ENCODE measurements around the gene ADAM33. TPM values are rescaled to one million over a fixed set of nuclear protein-coding genes. Genes with fewer than 3 reads are reported as not detected.

ADAM33 gene
- polyA plus RNA-seq, 3 donors = not detected

DNA sequence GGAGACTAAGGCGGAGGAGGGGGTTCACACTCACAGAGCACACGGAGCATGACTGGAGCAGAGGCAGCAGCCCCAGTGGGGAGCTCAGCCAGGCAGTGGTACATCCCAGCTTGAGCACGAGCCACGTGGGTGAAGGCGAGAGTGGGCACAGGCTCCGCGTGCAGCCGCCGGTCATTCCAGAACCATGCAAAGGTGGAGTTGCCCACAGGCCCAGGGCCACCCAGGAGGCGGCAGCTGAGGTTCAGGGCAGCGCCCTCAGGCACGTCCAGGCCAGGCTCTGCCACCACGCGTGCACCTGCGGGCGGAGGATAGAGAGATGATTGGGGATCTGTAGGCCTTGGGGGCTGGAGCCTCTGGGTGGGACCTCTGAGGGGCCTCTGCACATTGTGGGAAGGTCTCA lies 9.5 kb upstream of the ADAM33 start:
- Mint-ChIP-seq H3K4me3 (no peak overlapping the region), H3K36me3 (peaks cover 0 to 1% of the 10 kb centered on the region in 2 donors), H3K9me3 (peaks cover under 1 to 3% (median 2%) of the 10 kb centered on the region in 7 donors), H3K27me3 (ENCODE audit: low read depth in 3 of 3) (peaks cover 2 to 9% (median 8%) of the 10 kb centered on the region in 3 donors), H3K4me1 (peaks cover 4% of the 10 kb centered on the region), H3K27ac (peak overlapping the region in 1 of 7 donors; percentile 33)
- no peak overlapping the region for H3K9ac ChIP-seq (ENCODE audit: insufficient read depth, low read length, poor library complexity, severe bottlenecking)
- 96% methylated on average over 16 of the region's 16 CpGs for WGBS (ENCODE audit: insufficient coverage)
- H2AFZ ChIP-seq (ENCODE audit: insufficient read depth, low read depth, low read length, poor library complexity, severe bottlenecking) = no peak overlapping the region
- H3K4me3 ChIP-seq (replicated peaks in 1 of 3; ENCODE audit: low read depth in 2 of 3, low read length in 3 of 3) = no peak overlapping the region
- DNase-seq = no peak
- H3K36me3 ChIP-seq (replicated peaks in 1 of 2; ENCODE audit: control insufficient read depth in 1 of 2, insufficient read depth in 2 of 2, low read length in 2 of 2) = no peaks in the 10 kb centered on the region
- peaks cover under 1 to 3% of the 10 kb centered on the region in 2 donors for H3K9me3 ChIP-seq (replicated peaks in 1 of 2; ENCODE audit: control insufficient read depth in 1 of 2, insufficient read depth in 1 of 2, low read length in 2 of 2)
- H3K79me2 ChIP-seq (ENCODE audit: insufficient read depth, low read length) = no peaks in the 10 kb centered on the region
- peaks cover 0 to 3% of the 10 kb centered on the region in 2 donors for H3K27me3 ChIP-seq (ENCODE audit: control insufficient read depth in 2 of 2, insufficient read depth in 2 of 2, low read length in 2 of 2)
- H3K4me1 ChIP-seq (ENCODE audit: control insufficient read depth in 1 of 2, insufficient read depth in 2 of 2, low read length in 2 of 2) = no peaks in the 10 kb centered on the region
- H4K20me1 ChIP-seq (ENCODE audit: insufficient read depth, low read length) = no peaks in the 10 kb centered on the region
- intact Hi-C loops (cut with micrococcal nuclease) = no loop called here
- no peak overlapping the region for H3K4me2 ChIP-seq (replicated peaks; ENCODE audit: extremely low read depth, low read length, poor library complexity, severe bottlenecking)
- no peak overlapping the region for H3K27ac ChIP-seq (ENCODE audit: low read depth in 1 of 2, low read length in 2 of 2)
- TF ChIP-seq, protein P1, sequence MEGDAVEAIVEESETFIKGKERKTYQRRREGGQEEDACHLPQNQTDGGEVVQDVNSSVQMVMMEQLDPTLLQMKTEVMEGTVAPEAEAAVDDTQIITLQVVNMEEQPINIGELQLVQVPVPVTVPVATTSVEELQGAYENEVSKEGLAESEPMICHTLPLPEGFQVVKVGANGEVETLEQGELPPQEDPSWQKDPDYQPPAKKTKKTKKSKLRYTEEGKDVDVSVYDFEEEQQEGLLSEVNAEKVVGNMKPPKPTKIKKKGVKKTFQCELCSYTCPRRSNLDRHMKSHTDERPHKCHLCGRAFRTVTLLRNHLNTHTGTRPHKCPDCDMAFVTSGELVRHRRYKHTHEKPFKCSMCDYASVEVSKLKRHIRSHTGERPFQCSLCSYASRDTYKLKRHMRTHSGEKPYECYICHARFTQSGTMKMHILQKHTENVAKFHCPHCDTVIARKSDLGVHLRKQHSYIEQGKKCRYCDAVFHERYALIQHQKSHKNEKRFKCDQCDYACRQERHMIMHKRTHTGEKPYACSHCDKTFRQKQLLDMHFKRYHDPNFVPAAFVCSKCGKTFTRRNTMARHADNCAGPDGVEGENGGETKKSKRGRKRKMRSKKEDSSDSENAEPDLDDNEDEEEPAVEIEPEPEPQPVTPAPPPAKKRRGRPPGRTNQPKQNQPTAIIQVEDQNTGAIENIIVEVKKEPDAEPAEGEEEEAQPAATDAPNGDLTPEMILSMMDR (IDR thresholded peaks at IDR 0.05) = no peak

DNA sequence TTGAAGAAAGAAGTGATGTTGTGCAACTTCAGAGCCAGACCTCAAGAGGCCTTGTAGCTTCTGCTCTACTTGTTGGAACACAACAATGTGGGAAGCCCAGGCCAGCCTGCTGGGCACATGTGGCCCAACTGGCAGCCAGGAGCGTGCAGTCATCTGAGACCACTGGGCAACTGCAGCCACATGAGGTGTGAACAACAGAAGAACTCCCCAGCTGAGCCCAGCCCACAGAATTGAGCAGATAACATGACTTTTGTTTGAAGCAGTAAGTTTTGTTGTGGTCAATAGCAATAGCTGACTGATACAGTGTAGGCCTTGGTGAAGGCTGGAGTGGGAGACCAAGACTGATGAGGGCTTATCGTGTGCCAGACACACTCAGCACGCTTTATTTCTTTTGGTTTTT lies 8.6 kb upstream of the ADAM33 start:
- DNase-seq = no peak
- Histone ChIP-seq H2AFZ (ENCODE audit: insufficient read depth, low read depth, low read length, poor library complexity, severe bottlenecking) (no peak overlapping the region), H3K9ac (ENCODE audit: insufficient read depth, low read length, poor library complexity, severe bottlenecking) (no peak overlapping the region), H3K27me3 (ENCODE audit: control insufficient read depth in 2 of 2, insufficient read depth in 2 of 2, low read length in 2 of 2) (peaks cover 0 to 4% of the 10 kb centered on the region in 2 donors), H3K36me3 (replicated peaks in 1 of 2; ENCODE audit: control insufficient read depth in 1 of 2, insufficient read depth in 2 of 2, low read length in 2 of 2) (no peaks in the 10 kb centered on the region), H4K20me1 (ENCODE audit: insufficient read depth, low read length) (no peaks in the 10 kb centered on the region), H3K4me1 (ENCODE audit: control insufficient read depth in 1 of 2, insufficient read depth in 2 of 2, low read length in 2 of 2) (no peaks in the 10 kb centered on the region), H3K4me2 (replicated peaks; ENCODE audit: extremely low read depth, low read length, poor library complexity, severe bottlenecking) (no peak overlapping the region), H3K4me3 (replicated peaks in 1 of 3; ENCODE audit: low read depth in 2 of 3, low read length in 3 of 3) (no peak overlapping the region), H3K9me3 (replicated peaks in 1 of 2; ENCODE audit: control insufficient read depth in 1 of 2, insufficient read depth in 1 of 2, low read length in 2 of 2) (no peaks in the 10 kb centered on the region), H3K79me2 (ENCODE audit: insufficient read depth, low read length) (no peaks in the 10 kb centered on the region), H3K27ac (ENCODE audit: low read depth in 1 of 2, low read length in 2 of 2) (no peak overlapping the region)
- no peaks in the 10 kb centered on the region for H3K36me3 Mint-ChIP-seq
- H3K4me1 Mint-ChIP-seq = peaks cover 4% of the 10 kb centered on the region
- no peak overlapping the region for H3K27ac Mint-ChIP-seq
- whole genome bisulfite sequencing (ENCODE audit: insufficient coverage) = 100% methylated on average over 1 of the region's 3 CpGs
- intact Hi-C loops (cut with micrococcal nuclease) = no loop called here
- peaks cover 2 to 17% (median 9%) of the 10 kb centered on the region in 3 donors for H3K27me3 Mint-ChIP-seq (ENCODE audit: low read depth in 3 of 3)
- peaks cover 0 to 2% (median 0%) of the 10 kb centered on the region in 7 donors for H3K9me3 Mint-ChIP-seq
- no peak overlapping the region for H3K4me3 Mint-ChIP-seq
- TF ChIP-seq, protein P1 (IDR thresholded peaks at IDR 0.05) = no peak

Data from CD14-positive monocyte (primary cell).